Measurements from ENCODE around the gene FLT3. TPM values are rescaled to one million over a fixed set of nuclear protein-coding genes. Genes with fewer than 3 reads are reported as not detected.

FLT3 gene
- total and polyA plus RNA-seq, 8 donors, result 2.3 to 4.0 (median 3.3) TPM

- H3K4me3 ChIP-seq, result no peak overlapping the region
- no peak overlapping the region for H3K27ac ChIP-seq
- H3K36me3 ChIP-seq, result no peaks in the 10 kb centered on the region
- intact Hi-C loops (cut with DNase I), result no loop called here
- no peak for FAIRE-seq
- H3K4me1 ChIP-seq, result peaks cover 9 to 17% (median 11%) of the 10 kb centered on the region in 3 donors
- no peak for ATAC-seq
- no peak for TF ChIP-seq CTCF (IDR thresholded peaks at IDR 0.05)
- peaks cover 0 to 7% (median 0%) of the 10 kb centered on the region in 4 donors for H3K27me3 ChIP-seq
- no peaks in the 10 kb centered on the region for H3K9me3 ChIP-seq
- 62 to 74% methylated on average over 3 of the region's 3 CpGs for WGBS, 2 donors
- no peak for DNase-seq
Measured at GRCh38 chr13:27963491-27963890, 136.9 kb downstream of the FLT3 start.

- H3K27me3 ChIP-seq, result peaks cover 0 to 6% (median 0%) of the 10 kb centered on the region in 4 donors
- peaks cover 11 to 19% (median 14%) of the 10 kb centered on the region in 3 donors for H3K4me1 ChIP-seq
- H3K27ac ChIP-seq, result no peak overlapping the region
- WGBS, 2 donors, result 90% methylated on average over 9 of the region's 9 CpGs
- FAIRE-seq, result no peak
- TF ChIP-seq CTCF (IDR thresholded peaks at IDR 0.05), result no peak
- DNase-seq, result peak in 1 of 6 donors; percentile 43
- intact Hi-C loops (cut with DNase I), result no loop called here
- no peaks in the 10 kb centered on the region for H3K36me3 ChIP-seq
- H3K9me3 ChIP-seq, result no peaks in the 10 kb centered on the region
- ATAC-seq, result no peak
- no peak overlapping the region for H3K4me3 ChIP-seq
Measured at GRCh38 chr13:27962982-27963381, 137.4 kb downstream of the FLT3 start.

GRCh38 chr13:27962128-27962841 is 138.1 kb downstream of the FLT3 start:
- Histone ChIP-seq H3K27ac (peak overlapping the region in 3 of 4 donors; percentile 81 to 91 (median 85)), H3K36me3 (no peaks in the 10 kb centered on the region), H3K4me1 (peaks cover 11 to 24% (median 20%) of the 10 kb centered on the region in 3 donors), H3K27me3 (no peaks in the 10 kb centered on the region), H3K9me3 (no peaks in the 10 kb centered on the region), H3K4me3 (no peak overlapping the region)
- intact Hi-C loops (cut with DNase I), result no loop called here
- no peak for ATAC-seq
- TF ChIP-seq CTCF (IDR thresholded peaks at IDR 0.05), result no peak
- no peak for DNase-seq
- WGBS, 2 donors, result 72 to 75% methylated on average over 6 of the region's 6 CpGs
- no peak for FAIRE-seq

GRCh38 chr13:27961227-27962085 is 138.9 kb downstream of the FLT3 start:
- Histone ChIP-seq H3K27me3 (no peaks in the 10 kb centered on the region), H3K36me3 (no peaks in the 10 kb centered on the region), H3K27ac (peak overlapping the region; percentile 72 to 91 (median 83)), H3K4me3 (peak overlapping the region; percentile 20 to 62 (median 36)), H3K4me1 (peaks cover 11 to 28% (median 27%) of the 10 kb centered on the region in 3 donors), H3K9me3 (no peaks in the 10 kb centered on the region)
- WGBS, 2 donors, result 20 to 25% methylated on average over 25 of the region's 25 CpGs
- FAIRE-seq (no peak), DNase-seq (no peak), ATAC-seq (no peak)
- TF ChIP-seq CTCF (IDR thresholded peaks at IDR 0.05), result no peak
- intact Hi-C loops (cut with DNase I), result no loop called here

Measured in pancreas (tissue), 10 donors.